ENCODE results near the gene TRH. TPM values are rescaled to one million over a fixed set of nuclear protein-coding genes. Genes with fewer than 3 reads are reported as not detected.

TRH gene
- total and polyA plus RNA-seq, 9 of the 15 experiments (the other 6 are each of a cell fraction or from before 2014, with no cell fraction given) = not detected

DNA sequence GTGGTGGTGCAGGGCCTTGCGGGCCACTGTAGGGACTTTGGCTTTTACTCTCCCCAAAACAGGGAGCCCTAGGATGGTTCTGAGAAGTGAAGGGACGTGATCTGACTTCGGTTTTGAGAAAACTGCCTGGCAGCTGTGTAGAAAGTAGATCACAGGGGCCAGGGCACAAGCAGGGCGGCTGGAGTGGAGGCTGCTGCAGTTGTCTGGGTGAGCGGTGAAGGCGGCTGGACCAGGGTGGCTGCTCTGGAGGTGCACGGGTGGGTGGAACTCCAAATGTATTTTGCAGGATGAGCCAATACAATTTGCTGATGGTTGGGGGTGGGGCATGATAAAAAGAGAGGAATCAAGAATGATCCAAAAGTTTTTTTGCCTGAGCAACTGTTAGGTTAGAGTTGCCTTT lies 29.8 kb upstream of the TRH start (continued):
- TF ChIP-seq, protein P1, sequence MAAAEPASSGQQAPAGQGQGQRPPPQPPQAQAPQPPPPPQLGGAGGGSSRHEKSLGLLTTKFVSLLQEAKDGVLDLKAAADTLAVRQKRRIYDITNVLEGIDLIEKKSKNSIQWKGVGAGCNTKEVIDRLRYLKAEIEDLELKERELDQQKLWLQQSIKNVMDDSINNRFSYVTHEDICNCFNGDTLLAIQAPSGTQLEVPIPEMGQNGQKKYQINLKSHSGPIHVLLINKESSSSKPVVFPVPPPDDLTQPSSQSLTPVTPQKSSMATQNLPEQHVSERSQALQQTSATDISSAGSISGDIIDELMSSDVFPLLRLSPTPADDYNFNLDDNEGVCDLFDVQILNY (CRISPR knock-in tag; IDR thresholded peaks at IDR 0.05) = no peak

DNA sequence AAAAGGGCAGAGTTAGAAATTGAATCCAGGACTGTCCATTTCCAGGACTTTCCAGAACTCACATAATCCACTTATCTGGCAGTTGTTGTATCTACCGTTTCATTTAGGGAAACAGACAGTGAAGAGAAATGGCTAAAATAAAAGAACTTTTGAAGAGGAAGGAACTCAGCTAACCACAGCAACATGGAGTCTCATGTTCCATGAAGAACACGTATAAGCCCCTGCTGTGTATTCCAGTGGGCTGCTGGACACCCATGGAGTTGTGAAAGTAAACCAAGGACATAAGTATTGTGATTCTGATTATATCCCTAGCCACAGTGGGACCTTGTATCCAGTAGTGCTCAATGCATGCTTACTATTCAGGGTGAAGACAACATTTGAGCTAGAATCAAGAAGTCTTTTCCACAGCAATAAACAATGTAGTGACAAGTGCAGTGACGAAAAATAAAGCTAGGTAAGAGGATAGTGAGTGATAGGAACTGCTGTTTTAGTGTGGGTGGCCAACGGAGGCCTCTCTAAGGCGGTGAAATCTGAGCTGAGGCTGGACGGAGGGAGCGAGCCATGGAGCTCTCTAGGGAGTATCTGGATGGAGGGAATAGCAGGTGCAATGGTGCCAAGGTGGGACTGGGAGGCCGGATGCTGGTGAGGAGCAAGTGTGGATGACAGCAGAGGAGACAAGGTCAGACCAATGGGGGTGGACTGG lies 26.8 kb upstream of the TRH start:
- H4K20me1 ChIP-seq (replicated peaks; ENCODE audit: control insufficient read depth, insufficient read depth, low read length) = no peaks in the 10 kb centered on the region
- intact Hi-C loops (cut with micrococcal nuclease) (no loop called here), in situ Hi-C loops (cut with MboI) (no loop called here)
- no peak overlapping the region for H3K4me2 ChIP-seq (ENCODE audit: insufficient read depth, low read length)
- peaks cover 24 to 55% of the 10 kb centered on the region in 2 experiments for H3K27me3 ChIP-seq (ENCODE audit: control insufficient read depth in 2 of 2, insufficient read depth in 2 of 2, low read length in 2 of 2)
- DNase-seq (ENCODE audit: extremely low read depth in 1 of 4, low spot score in 3 of 4) (no peak), FAIRE-seq (no peak), ATAC-seq (no peak)
- TF ChIP-seq MTA1 (IDR thresholded peaks at IDR 0.05; ENCODE audit: borderline replicate concordance) (no peak), RBM22 (IDR thresholded peaks at IDR 0.05; ENCODE audit: low read depth, low read length, poor library complexity, severe bottlenecking) (no peak), BMI1 (IDR thresholded peaks at IDR 0.05; ENCODE audit: low read length) (no peak), HNRNPUL1 (IDR thresholded peaks at IDR 0.05; ENCODE audit: low read length) (no peak), ZNF785 (CRISPR knock-in tag; IDR thresholded peaks at IDR 0.05) (no peak), RBM39 (optimal IDR thresholded peaks at IDR 0.05; ENCODE audit: low read depth, low read length) (no peak), KLF6 (CRISPR knock-in tag; IDR thresholded peaks at IDR 0.05; ENCODE audit: borderline replicate concordance) (no peak), GTF2F1 (IDR thresholded peaks at IDR 0.05; ENCODE audit: low read depth, low read length) (no peak), CREM (IDR thresholded peaks at IDR 0.05; ENCODE audit: low read depth) (no peak), E4F1 (CRISPR knock-in tag; IDR thresholded peaks at IDR 0.05; ENCODE audit: borderline replicate concordance) (no peak)
- H2AFZ ChIP-seq (ENCODE audit: low read depth, low read length) = no peak overlapping the region
- POLR2A ChIA-PET = interaction anchor here (0.5 kb wide), 1 partner anchor 275 kb away, joined by 3 read pairs; no protein-coding TSS in a partner anchor
- no peaks in the 10 kb centered on the region for H3K9me1 ChIP-seq (ENCODE audit: control insufficient read depth, insufficient read depth, low read length)
- no peak overlapping the region for H3K9ac ChIP-seq (ENCODE audit: insufficient read depth in 1 of 2, low read depth in 2 of 2, low read length in 2 of 2)
- no peaks in the 10 kb centered on the region for H3K9me3 ChIP-seq (replicated peaks; ENCODE audit: control insufficient read depth, insufficient read depth, low read depth, low read length)
- BruUV-seq (replicated peaks) = no TSS peak
- H3K4me3 ChIP-seq = no peak overlapping the region
- H3K79me2 ChIP-seq (ENCODE audit: control insufficient read depth, insufficient read depth, low read length) = no peaks in the 10 kb centered on the region
- H3K4me1 ChIP-seq (replicated peaks in 1 of 2; ENCODE audit: control insufficient read depth in 2 of 2, insufficient read depth in 2 of 2, low read length in 2 of 2) = no peaks in the 10 kb centered on the region; a peak in 1 of 5 replicates
- WGBS (ENCODE audit: insufficient coverage, low coverage, missing lambda C conversion rate) = 2% methylated on average over 7 of the region's 8 CpGs
- H3K36me3 ChIP-seq (ENCODE audit: control insufficient read depth, insufficient read depth, low read length) = no peaks in the 10 kb centered on the region
- CTCF ChIA-PET (ENCODE audit: low intra/inter-chr PET ratio) = no interaction called here
- no peak overlapping the region for H3K27ac ChIP-seq (ENCODE audit: extremely low read depth, low read depth, low read length)

All from K562 (cell line).